Activated CD8-positive, alpha-beta T cell treated with anti-CD3 and anti-CD28 coated beads for 36 hours (primary cell): ENCODE data around the gene PEAK1. TPM values are rescaled to one million over a fixed set of nuclear protein-coding genes. Genes with fewer than 3 reads are reported as not detected.

Experiments used
- ATAC-seq: fragments of 200-7000 bp; cut with Tn5 transposase; one replicate; pipeline ENCODE4 v1.10.0; 2021; ENCODE audit warnings: mild to moderate bottlenecking, moderate library complexity
- CTCF ChIA-PET: fragments of 350-600 bp; sonication (Branson Sonifier 250); formaldehyde crosslinking; loops from one replicate; lab custom pipeline; 2021; ENCODE audit warnings: antibody characterized with exemption; lab: Charles Lee
- POLR2A ChIA-PET: fragments of 350-600 bp; sonication (Branson Sonifier 250); formaldehyde crosslinking; loops from one replicate; lab custom pipeline; 2021; ENCODE audit warnings: antibody characterized with exemption; lab: Charles Lee
- DNase-seq: peaks from one replicate; pipeline ENCODE4 v3.0.0-alpha.2; 2020
- H3K27ac Mint-ChIP-seq: one replicate; pipeline ENCODE4 v1.8.0; 2021; ENCODE audit warnings: mild to moderate bottlenecking, mixed read lengths
- H3K27me3 Mint-ChIP-seq: one replicate; pipeline ENCODE4 v1.8.0; 2021; ENCODE audit warnings: mixed read lengths
- H3K36me3 Mint-ChIP-seq: one replicate; pipeline ENCODE4 v1.8.0; 2021; ENCODE audit warnings: low read depth, mixed read lengths
- H3K4me1 Mint-ChIP-seq: one replicate; pipeline ENCODE4 v1.8.0; 2021; ENCODE audit warnings: low read depth, mixed read lengths
- H3K4me3 Mint-ChIP-seq: one replicate; pipeline ENCODE4 v1.8.0; 2021; ENCODE audit warnings: mild to moderate bottlenecking, moderate library complexity, mixed read lengths
- H3K9me3 Mint-ChIP-seq: one replicate; pipeline ENCODE4 v1.8.0; 2021; ENCODE audit warnings: mixed read lengths
- CTCF ChIP-seq: fragments of 200-600 bp; IDR thresholded peaks from one replicate; pipeline ENCODE4 v1.8.0; 2022; ENCODE audit warnings: antibody characterized with exemption, mild to moderate bottlenecking
- intact Hi-C: fragments of 100-400 bp; cut with micrococcal nuclease; formaldehyde crosslinking; loops from one replicate; pipeline ENCODE4 v1.10.0; 2022
- total RNA-seq, 2 experiments: library from RNA; stranded (reverse); gene quantifications; one replicate each; pipeline ENCODE4 v1.2.3, GENCODE V29; 2021

PEAK1 gene
- total RNA-seq, 2 experiments from 2014 or later, result 32.1 to 36.1 TPM

GRCh38 chr15:77096138-77096537 is 323.8 kb downstream of the PEAK1 start:
- POLR2A ChIA-PET, result no interaction called here
- H3K9me3 Mint-ChIP-seq, result no peaks in the 10 kb centered on the region
- no peaks in the 10 kb centered on the region for H3K36me3 Mint-ChIP-seq
- ATAC-seq (no peak), DNase-seq (no peak)
- H3K27me3 Mint-ChIP-seq, result no peaks in the 10 kb centered on the region
- no peaks in the 10 kb centered on the region for H3K4me1 Mint-ChIP-seq
- H3K4me3 Mint-ChIP-seq, result no peak overlapping the region
- no peak for TF ChIP-seq CTCF
- CTCF ChIA-PET, result interaction anchor here (0.9 to 2.3 kb wide), 4 partner anchors 11 to 122 kb away, joined by 3 to 7 read pairs (median 5); no protein-coding TSS in a partner anchor
- H3K27ac Mint-ChIP-seq, result no peak overlapping the region
- intact Hi-C loops, result no loop called here

GRCh38 chr15:77094397-77095030 is 325.4 kb downstream of the PEAK1 start:
- H3K36me3 Mint-ChIP-seq, result no peaks in the 10 kb centered on the region
- H3K4me3 Mint-ChIP-seq, result no peak overlapping the region
- no peaks in the 10 kb centered on the region for H3K27me3 Mint-ChIP-seq
- ATAC-seq (peak; percentile 37), DNase-seq (peak; percentile 34)
- no peak overlapping the region for H3K27ac Mint-ChIP-seq
- ChIA-PET CTCF (interaction anchor here (0.6 to 2.3 kb wide), 7 partner anchors 13 to 449 kb away, joined by 3 to 10 read pairs (median 3); no protein-coding TSS in a partner anchor), POLR2A (no interaction called here)
- no peaks in the 10 kb centered on the region for H3K4me1 Mint-ChIP-seq
- intact Hi-C loops, result no loop called here
- TF ChIP-seq CTCF, result peak; percentile 36
- H3K9me3 Mint-ChIP-seq, result no peaks in the 10 kb centered on the region

GRCh38 chr15:77093436-77093835 is 326.5 kb downstream of the PEAK1 start:
- H3K36me3 Mint-ChIP-seq, result no peaks in the 10 kb centered on the region
- no peak for TF ChIP-seq CTCF
- H3K9me3 Mint-ChIP-seq, result no peaks in the 10 kb centered on the region
- H3K4me1 Mint-ChIP-seq, result no peaks in the 10 kb centered on the region
- POLR2A ChIA-PET, result interaction anchor here (1.0 kb wide), 1 partner anchor 67 kb away, joined by 3 read pairs; no protein-coding TSS in a partner anchor
- DNase-seq, result no peak
- H3K4me3 Mint-ChIP-seq, result no peak overlapping the region
- intact Hi-C loops, result no loop called here
- CTCF ChIA-PET, result interaction anchor here (0.8 to 1.7 kb wide), 4 partner anchors 13 to 450 kb away, joined by 3 to 10 read pairs (median 4); no protein-coding TSS in a partner anchor
- no peak for ATAC-seq
- no peak overlapping the region for H3K27ac Mint-ChIP-seq
- H3K27me3 Mint-ChIP-seq, result no peaks in the 10 kb centered on the region

GRCh38 chr15:77091097-77091496 is 328.8 kb downstream of the PEAK1 start:
- Mint-ChIP-seq H3K27me3 (no peaks in the 10 kb centered on the region), H3K4me3 (no peak overlapping the region), H3K9me3 (no peaks in the 10 kb centered on the region), H3K36me3 (no peaks in the 10 kb centered on the region), H3K27ac (no peak overlapping the region), H3K4me1 (no peaks in the 10 kb centered on the region)
- intact Hi-C loops, result no loop called here
- ATAC-seq, result no peak
- no peak for DNase-seq
- CTCF ChIA-PET, result interaction anchor here (1.0 kb wide), 1 partner anchor 68 kb away, joined by 3 read pairs; no protein-coding TSS in a partner anchor
- POLR2A ChIA-PET, result interaction anchor here (1.4 kb wide), 1 partner anchor 9 kb away, joined by 3 read pairs; no protein-coding TSS in a partner anchor
- TF ChIP-seq CTCF, result no peak

- intact Hi-C loops, result no loop called here
- ChIA-PET CTCF (interaction anchor here (0.6 to 1.9 kb wide), 2 partner anchors 20 to 36 kb away, joined by 3 to 4 read pairs; no protein-coding TSS in a partner anchor), POLR2A (interaction anchor here (0.6 kb wide), 1 partner anchor 197 kb away, joined by 3 read pairs; no protein-coding TSS in a partner anchor)
Measured at GRCh38 chr15:77087213-77087612, 332.7 kb downstream of the PEAK1 start.

More at GRCh38 chr15:77087213-77087612, 332.7 kb downstream of the PEAK1 start:
- TF ChIP-seq CTCF, result no peak
- Mint-ChIP-seq H3K4me1 (peaks cover 16% of the 10 kb centered on the region), H3K4me3 (no peak overlapping the region), H3K9me3 (no peaks in the 10 kb centered on the region), H3K27ac (no peak overlapping the region), H3K27me3 (no peaks in the 10 kb centered on the region), H3K36me3 (no peaks in the 10 kb centered on the region)
- DNase-seq, result no peak
- ATAC-seq, result no peak
